Neural cell (in vitro differentiated cells): ENCODE data around the gene CLEC20A. TPM values are rescaled to one million over a fixed set of nuclear protein-coding genes. Genes with fewer than 3 reads are reported as not detected.

Experiments
- H2AFZ ChIP-seq: fragments of 200-600, 300-800 bp; sonication (generic), shearing (Covaris generic); 2 replicates; pipeline ENCODE4 v1.6.0; 2014; ENCODE audit warnings: low read depth, mild to moderate bottlenecking, antibody characterized with exemption, low read length, moderate library complexity
- H3F3A ChIP-seq: fragments of 200-600 bp; shearing (Covaris generic); 2 replicates; pipeline ENCODE4 v1.6.1; 2016; ENCODE audit warnings: mild to moderate bottlenecking, moderate library complexity, mixed read lengths, antibody characterized with exemption, low read length; ENCODE audit not compliant: insufficient read depth, poor library complexity, severe bottlenecking
- H3K27ac ChIP-seq: fragments of 200-600, 300-800 bp; sonication (generic), shearing (Covaris generic); 2 replicates; pipeline ENCODE4 v1.5.1; 2014; ENCODE audit warnings: mild to moderate bottlenecking, low read length, moderate library complexity
- H3K27me3 ChIP-seq: fragments of 300-800, 200-600 bp; sonication (generic), shearing (Covaris generic); 2 replicates; pipeline ENCODE4 v1.6.0; 2014; ENCODE audit warnings: mild to moderate bottlenecking, low read depth, low read length, moderate library complexity; ENCODE audit not compliant: insufficient read depth
- H3K36me3 ChIP-seq: fragments of 300-800, 200-600 bp; sonication (generic), shearing (Covaris generic); 2 replicates; pipeline ENCODE4 v1.5.1; 2014; ENCODE audit warnings: mild to moderate bottlenecking, antibody characterized with exemption, low read length, moderate library complexity; ENCODE audit not compliant: insufficient read depth
- H3K4me2 ChIP-seq: fragments of 300-800, 200-600 bp; sonication (generic), shearing (Covaris generic); 2 replicates; pipeline ENCODE4 v1.6.0; 2014; ENCODE audit warnings: mild to moderate bottlenecking, low read length
- H3K4me3 ChIP-seq: fragments of 300-800, 200-600 bp; sonication (generic), shearing (Covaris generic); 2 replicates; pipeline ENCODE4 v1.5.1; 2014; ENCODE audit warnings: mild to moderate bottlenecking, low read length, moderate library complexity
- H3K79me2 ChIP-seq: fragments of 200-600 bp; shearing (Covaris generic); replicated peaks from 2 replicates; pipeline ENCODE4 v1.6.0; 2014; ENCODE audit warnings: mild to moderate bottlenecking, low read length, moderate library complexity; ENCODE audit not compliant: insufficient read depth
- H3K9ac ChIP-seq: fragments of 300-800, 200-600 bp; sonication (generic), shearing (Covaris generic); 2 replicates; pipeline ENCODE4 v1.6.1; 2016; ENCODE audit warnings: mild to moderate bottlenecking, low read length, mixed read lengths
- H3K9me2 ChIP-seq: fragments of 200-600 bp; shearing (Covaris generic); 2 replicates; pipeline ENCODE4 v1.6.1; 2016; ENCODE audit warnings: mild to moderate bottlenecking, low read length, mixed read lengths; ENCODE audit not compliant: insufficient read depth
- H3K9me3 ChIP-seq: fragments of 200-600, 300-800 bp; sonication (generic), shearing (Covaris generic); 2 replicates; pipeline ENCODE4 v1.6.1; 2016; ENCODE audit warnings: mild to moderate bottlenecking, mixed run types, low read length, moderate library complexity, mixed read lengths
- H4K20me1 ChIP-seq: fragments of 200-600 bp; shearing (Covaris generic); 2 replicates; pipeline ENCODE4 v1.6.1; 2016; ENCODE audit warnings: mild to moderate bottlenecking, mixed run types; ENCODE audit not compliant: insufficient read depth
- CTCF ChIP-seq: fragments of 450-650 bp; IDR thresholded peaks from 2 replicates; pipeline ENCODE4 v1.5.1; 2014; ENCODE audit warnings: antibody characterized with exemption, mild to moderate bottlenecking, moderate library complexity; ENCODE audit not compliant: poor library complexity, severe bottlenecking
- EP300 ChIP-seq: fragments of 450-650 bp; conservative IDR thresholded peaks from 2 replicates; pipeline ENCODE4 v1.6.1; 2014; ENCODE audit warnings: antibody characterized with exemption, mild to moderate bottlenecking, moderate library complexity; ENCODE audit not compliant: poor library complexity, severe bottlenecking
- EZH2 ChIP-seq: fragments of 200-600, 300-800 bp; shearing (Covaris generic), sonication (generic); IDR thresholded peaks from 2 replicates; pipeline ENCODE4 v1.6.1; 2014; ENCODE audit warnings: antibody characterized with exemption, low read length, borderline replicate concordance, mild to moderate bottlenecking; ENCODE audit not compliant: insufficient read depth, poor library complexity, severe bottlenecking
- MXI1 ChIP-seq: fragments of 450-650 bp; conservative IDR thresholded peaks from 2 replicates; pipeline ENCODE4 v1.6.1; 2014; ENCODE audit warnings: antibody characterized with exemption, mild to moderate bottlenecking; ENCODE audit not compliant: poor library complexity, severe bottlenecking
- POLR2AphosphoS5 ChIP-seq: IDR thresholded peaks from 2 replicates; pipeline ENCODE4 v1.6.1; 2012
- RAD21 ChIP-seq: fragments of 450-650 bp; conservative IDR thresholded peaks from 2 replicates; pipeline ENCODE4 v1.6.1; 2014; ENCODE audit warnings: antibody characterized with exemption, mild to moderate bottlenecking, moderate library complexity
- REST ChIP-seq: IDR thresholded peaks from 2 replicates; pipeline ENCODE4 v1.6.1; 2012; ENCODE audit warnings: borderline replicate concordance
- SMC3 ChIP-seq: fragments of 450-650 bp; conservative IDR thresholded peaks from 2 replicates; pipeline ENCODE4 v1.6.1; 2014; ENCODE audit warnings: antibody characterized with exemption, mild to moderate bottlenecking, moderate library complexity; ENCODE audit not compliant: poor library complexity
- TAF1 ChIP-seq: IDR thresholded peaks from 2 replicates; pipeline ENCODE4 v1.6.1; 2012; ENCODE audit warnings: low read depth
- polyA plus RNA-seq: library from polyadenylated mRNA; depleted of rRNA; stranded (reverse); fragments of >200 nt; gene quantifications from 2 replicates; pipeline ENCODE4 v1.2.3, GENCODE V29; 2014

The CLEC20A gene
- polyA plus RNA-seq, 1 donor from 2014 or later, result 0.78 TPM

- H3K4me2 ChIP-seq, result no peak overlapping the region
- no peaks in the 10 kb centered on the region for H4K20me1 ChIP-seq
- H3K79me2 ChIP-seq, result no peaks in the 10 kb centered on the region
- no peaks in the 10 kb centered on the region for H3K27me3 ChIP-seq
- TF ChIP-seq REST (no peak), RAD21 (no peak), CTCF (no peak), EZH2 (no peak), TAF1 (no peak), POLR2AphosphoS5 (no peak), MXI1 (no peak), EP300 (no peak), SMC3 (no peak)
- H3K9me3 ChIP-seq, result no peaks in the 10 kb centered on the region
- no peak overlapping the region for H2AFZ ChIP-seq
- H3K27ac ChIP-seq, result no peak overlapping the region
- no peak overlapping the region for H3K9ac ChIP-seq
- no peaks in the 10 kb centered on the region for H3K9me2 ChIP-seq
- no peak overlapping the region for H3K4me3 ChIP-seq
- H3F3A ChIP-seq, result no peaks in the 10 kb centered on the region
- H3K36me3 ChIP-seq, result no peaks in the 10 kb centered on the region
Observed at GRCh38 chr1:178527117-178527516, 30.4 kb upstream of the CLEC20A start.

GRCh38 chr1:178521241-178521640 lies 24.5 kb upstream of the CLEC20A start:
- no peaks in the 10 kb centered on the region for H3K9me2 ChIP-seq
- no peak overlapping the region for H3K9ac ChIP-seq
- no peak overlapping the region for H3K4me3 ChIP-seq
- no peaks in the 10 kb centered on the region for H4K20me1 ChIP-seq
- no peaks in the 10 kb centered on the region for H3K79me2 ChIP-seq
- no peaks in the 10 kb centered on the region for H3F3A ChIP-seq
- no peak for TF ChIP-seq RAD21
- no peak for TF ChIP-seq EZH2
- TF ChIP-seq REST, result no peak
- no peak for TF ChIP-seq TAF1
- TF ChIP-seq CTCF, result no peak
- TF ChIP-seq POLR2AphosphoS5, result no peak
- no peak for TF ChIP-seq SMC3
- TF ChIP-seq EP300, result no peak
- no peak for TF ChIP-seq MXI1
- H2AFZ ChIP-seq, result no peak overlapping the region
- H3K4me2 ChIP-seq, result no peak overlapping the region
- no peaks in the 10 kb centered on the region for H3K36me3 ChIP-seq
- no peak overlapping the region for H3K27ac ChIP-seq
- H3K27me3 ChIP-seq, result no peaks in the 10 kb centered on the region
- no peaks in the 10 kb centered on the region for H3K9me3 ChIP-seq
